Spleen (tissue), 11 donors: Measurements from ENCODE around the gene B3GNT9. TPM values are rescaled to one million over a fixed set of nuclear protein-coding genes. Genes with fewer than 3 reads are reported as not detected.
A peak's percentile ranks its signal among the peaks of the same experiment; 100 is the strongest.

ENCODE experiments used
- DNase-seq: peaks from one replicate; pipeline ENCODE4 v3.0.0-alpha.2; 2020
- H3K27ac ChIP-seq, 8 donors: fragments of 200-600 bp; sonication (generic) in 7 of 8; 1 replicate in 4 of 8; 2 replicates in 4 of 8; pipeline versions ENCODE4 v1.5.0 to v1.8.0; 2016 to 2021; ENCODE audit warnings: inconsistent platforms in 4 of 8, mild to moderate bottlenecking in 4 of 8, moderate library complexity in 1 of 8
- H3K27me3 ChIP-seq, 7 donors: fragments of 200-600 bp; sonication (generic) in 6 of 7; replicated peaks in 1 of 7; 1 replicate in 4 of 7; 2 replicates in 3 of 7; pipeline versions ENCODE4 v1.5.0 to v1.8.0; 2016 to 2021; ENCODE audit warnings: inconsistent platforms in 3 of 7, mild to moderate bottlenecking in 1 of 7
- H3K36me3 ChIP-seq, 6 donors: fragments of 200-600 bp; sonication (generic) in 5 of 6; 1 replicate in 4 of 6; 2 replicates in 2 of 6; pipeline versions ENCODE4 v1.5.0 to v1.8.0; 2016 to 2021; ENCODE audit warnings: inconsistent platforms in 2 of 6
- H3K4me1 ChIP-seq, 6 donors: fragments of 200-600 bp; sonication (generic) in 5 of 6; 1 replicate in 3 of 6; 2 replicates in 3 of 6; pipeline versions ENCODE4 v1.5.0 to v1.8.0; 2016 to 2021; ENCODE audit warnings: inconsistent platforms in 3 of 6
- H3K4me3 ChIP-seq, 8 donors: fragments of 200-600 bp; sonication (generic) in 7 of 8; 1 replicate in 4 of 8; 2 replicates in 4 of 8; pipeline versions ENCODE4 v1.5.0 to v1.8.0; 2016 to 2021; ENCODE audit warnings: inconsistent platforms in 4 of 8, mild to moderate bottlenecking in 4 of 8, moderate library complexity in 2 of 8
- H3K9me3 ChIP-seq, 8 donors: fragments of 200-600 bp; sonication (generic) in 7 of 8; 1 replicate in 4 of 8; 2 replicates in 4 of 8; pipeline versions ENCODE4 v1.5.0 to v1.8.0; 2016 to 2021; ENCODE audit warnings: inconsistent platforms in 4 of 8
- POLR2A ChIP-seq, 3 donors: fragments of 450-650 bp; IDR thresholded peaks; one replicate each; pipeline ENCODE4 v1.5.1; 2017; ENCODE audit warnings: antibody characterized with exemption in 3 of 3, mild to moderate bottlenecking in 1 of 3
- POLR2AphosphoS5 ChIP-seq, 3 donors: sonication (generic); formaldehyde crosslinking; IDR thresholded peaks; one replicate each; pipeline ENCODE4 v1.5.1; 2017; ENCODE audit warnings: antibody characterized with exemption in 3 of 3
- WGBS, 5 donors: extraction: QIAGEN DNeasy Blood & Tissue Kit in 3 of 5; methylation state at CpG; one replicate each; pipeline versions ENCODE4 v1.1.5 to v1.1.7; 2013 to 2018; 5-methylcytosine and 5-hydroxymethylcytosine counted together
- intact Hi-C: fragments of 100-400 bp; cut with DNase I; formaldehyde crosslinking; loops from one replicate; pipeline ENCODE4 v1.15.0; 2023; ENCODE audit warnings: low total_unique reads
- polyA plus RNA-seq, 3 donors: library from polyadenylated mRNA; stranded (reverse); fragments of 200-250 nt; gene quantifications; one replicate each; pipeline ENCODE4 v1.2.1, GENCODE V29; 2013
- total RNA-seq, 7 donors: library from RNA; depleted of rRNA in 3 of 7; stranded (reverse); fragments of >200 nt in 3 of 7; fragmentation: NEBNext Ultra II Directional in 4 of 7; extraction: Animal tissue kit (Norgen Biotek cat#: 25700) in 4 of 7; gene quantifications; one replicate each; pipeline versions ENCODE4 v1.1.0 to v1.2.1, GENCODE V29; 2016 to 2021
- TF ChIP-seq, protein P1 (sequence below), 11 experiments: fragments of 200-600 bp in 7 of 11; fragments of 450-650 bp in 4 of 11; sonication (generic) in 4 of 11; IDR thresholded peaks in 8 of 11; conservative IDR thresholded peaks in 3 of 11; 1 replicate in 7 of 11; 2 replicates in 4 of 11; pipeline versions ENCODE4 v1.4.0 to v1.8.0; 2016 to 2021; ENCODE audit warnings: antibody characterized with exemption in 11 of 11, inconsistent platforms in 4 of 11, mild to moderate bottlenecking in 1 of 11
- donor health status: healthy with polysubstance abuse.
- donor health status: DM: no; HTN: no; CAD: no; lungs with moderate emphysema.
- donor health status: DM: no; HTN: no; CAD: no.
- donor health status: Bipolar disorder and iron deficiency.
- donor health status: healthy.
- donor health status: DM: no; HTN: no; CAD: no.
- donor health status: DM: yes; HTN: yes; CAD: no.

B3GNT9 gene
- total and polyA plus RNA-seq, 10 donors = 2.0 to 15.3 (median 7.6) TPM

DNA sequence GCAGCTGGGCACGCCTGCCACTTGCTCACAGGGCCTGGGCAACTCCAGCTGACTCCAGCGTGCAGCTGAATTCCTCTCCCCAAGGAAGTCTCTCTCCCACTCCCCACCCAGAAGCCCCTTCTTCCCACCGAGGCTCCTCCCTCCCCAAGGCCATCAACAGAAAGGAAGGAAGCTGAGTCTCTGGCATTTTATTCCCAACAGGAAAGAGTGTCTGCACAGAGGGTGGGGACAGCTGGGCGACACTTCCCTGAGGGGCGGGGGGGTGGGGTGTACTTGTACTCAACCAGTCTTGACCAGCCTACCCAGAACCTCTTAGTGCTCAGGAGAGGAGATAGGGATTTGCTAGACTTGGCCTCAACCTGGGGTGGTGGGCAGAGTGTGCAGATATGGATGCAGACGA lies 39.2 kb upstream of the B3GNT9 start, which contains the start of gene EXOC3L1:
TSS of gene EXOC3L1 (minus strand) at position 96 of the 400 bp plus-strand sequence. CDS start 460 bp downstream, outside the sequence.
- peaks cover 0 to 34% (median 12%) of the 10 kb centered on the region in 6 donors for H3K36me3 ChIP-seq
- WGBS, 5 donors = 30 to 61% (median 46%) methylated on average over 6 of the region's 6 CpGs
- H3K4me3 ChIP-seq = peak within 1 kb of the TSS in 7 of 8 donors; percentile 29 to 69 (median 43)
- peak within 1 kb of the TSS in 7 of 8 donors; percentile 11 to 95 (median 74) for H3K27ac ChIP-seq
- H3K27me3 ChIP-seq = peaks cover 0 to 25% (median 0%) of the 10 kb centered on the region in 7 donors
- H3K9me3 ChIP-seq = no peaks in the 10 kb centered on the region
- intact Hi-C loops = no loop called here
- peaks cover 31 to 87% (median 59%) of the 10 kb centered on the region in 6 donors for H3K4me1 ChIP-seq
- TF ChIP-seq, protein P1, sequence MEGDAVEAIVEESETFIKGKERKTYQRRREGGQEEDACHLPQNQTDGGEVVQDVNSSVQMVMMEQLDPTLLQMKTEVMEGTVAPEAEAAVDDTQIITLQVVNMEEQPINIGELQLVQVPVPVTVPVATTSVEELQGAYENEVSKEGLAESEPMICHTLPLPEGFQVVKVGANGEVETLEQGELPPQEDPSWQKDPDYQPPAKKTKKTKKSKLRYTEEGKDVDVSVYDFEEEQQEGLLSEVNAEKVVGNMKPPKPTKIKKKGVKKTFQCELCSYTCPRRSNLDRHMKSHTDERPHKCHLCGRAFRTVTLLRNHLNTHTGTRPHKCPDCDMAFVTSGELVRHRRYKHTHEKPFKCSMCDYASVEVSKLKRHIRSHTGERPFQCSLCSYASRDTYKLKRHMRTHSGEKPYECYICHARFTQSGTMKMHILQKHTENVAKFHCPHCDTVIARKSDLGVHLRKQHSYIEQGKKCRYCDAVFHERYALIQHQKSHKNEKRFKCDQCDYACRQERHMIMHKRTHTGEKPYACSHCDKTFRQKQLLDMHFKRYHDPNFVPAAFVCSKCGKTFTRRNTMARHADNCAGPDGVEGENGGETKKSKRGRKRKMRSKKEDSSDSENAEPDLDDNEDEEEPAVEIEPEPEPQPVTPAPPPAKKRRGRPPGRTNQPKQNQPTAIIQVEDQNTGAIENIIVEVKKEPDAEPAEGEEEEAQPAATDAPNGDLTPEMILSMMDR (IDR thresholded peaks at IDR 0.05 in 8 of 11, conservative IDR thresholded peaks at IDR 0.05 in 3 of 11) = no peak
- TF ChIP-seq POLR2A (IDR thresholded peaks at IDR 0.05) = no peak
- TF ChIP-seq POLR2AphosphoS5 (IDR thresholded peaks at IDR 0.05) = peak in 2 of 3 donors; percentile 45 to 63
- DNase-seq = no peak

DNA sequence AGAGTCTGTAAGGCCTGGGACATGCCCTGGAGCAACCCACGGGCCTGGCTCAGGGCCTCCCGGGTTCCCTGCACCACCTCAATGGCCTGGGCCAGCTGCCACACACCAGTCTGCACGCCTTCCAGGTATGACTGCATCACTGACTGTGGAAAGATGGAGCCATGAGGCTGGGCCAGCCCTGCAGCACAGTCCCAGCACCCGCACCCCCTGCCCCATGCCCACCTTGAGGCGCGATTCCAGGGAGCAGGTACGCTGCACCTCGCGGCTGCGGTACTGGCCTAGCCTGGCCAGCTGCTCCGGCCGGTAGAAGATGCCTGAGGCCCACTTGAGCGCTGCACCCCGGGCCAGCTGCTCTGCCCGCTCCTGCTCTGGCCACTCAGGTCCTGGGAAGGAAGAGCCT lies 38.0 kb upstream of the B3GNT9 start:
- DNase-seq = no peak
- Histone ChIP-seq H3K4me1 (peaks cover 35 to 85% (median 61%) of the 10 kb centered on the region in 6 donors), H3K27ac (peak overlapping the region in 4 of 8 donors; percentile 21 to 95 (median 70)), H3K9me3 (no peaks in the 10 kb centered on the region), H3K27me3 (peaks cover 0 to 32% (median 0%) of the 10 kb centered on the region in 7 donors), H3K4me3 (peak overlapping the region in 6 of 8 donors; percentile 13 to 69 (median 44)), H3K36me3 (peaks cover 0 to 22% (median under 1%) of the 10 kb centered on the region in 6 donors)
- TF ChIP-seq POLR2A (IDR thresholded peaks at IDR 0.05) = no peak
- TF ChIP-seq POLR2AphosphoS5 (IDR thresholded peaks at IDR 0.05) = no peak
- TF ChIP-seq, protein P1 (IDR thresholded peaks at IDR 0.05 in 8 of 11, conservative IDR thresholded peaks at IDR 0.05 in 3 of 11) = no peak
- intact Hi-C loops = no loop called here
- WGBS, 5 donors = 78 to 97% (median 87%) methylated on average over 6 to 15 of the region's 15 CpGs

DNA sequence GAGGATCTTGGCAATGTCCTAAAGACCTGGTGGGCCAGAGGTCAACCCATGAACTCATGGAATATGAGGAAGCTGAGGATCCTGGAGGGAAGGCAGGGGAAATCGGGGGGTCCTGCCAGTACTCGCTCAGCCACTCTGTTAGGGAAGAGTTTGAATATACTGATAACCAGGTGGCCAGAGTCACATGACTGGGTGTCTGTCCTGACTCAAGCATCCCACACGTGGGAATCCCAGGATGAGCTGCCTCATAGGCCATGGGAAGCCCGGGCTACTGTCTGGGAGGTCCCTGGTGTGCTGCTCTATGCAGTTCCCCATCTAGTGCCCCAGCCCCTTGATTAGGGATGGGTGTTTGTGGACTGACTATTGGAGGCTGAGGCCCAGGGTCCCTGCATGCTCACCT lies 37.5 kb upstream of the B3GNT9 start:
- intact Hi-C loops = no loop called here
- peaks cover 0 to 17% (median 0%) of the 10 kb centered on the region in 6 donors for H3K36me3 ChIP-seq
- 47 to 82% (median 72%) methylated on average over 2 to 4 of the region's 4 CpGs for WGBS, 5 donors
- DNase-seq = no peak
- peak overlapping the region in 2 of 8 donors; percentile 21 to 95 for H3K27ac ChIP-seq
- peaks cover 31 to 82% (median 57%) of the 10 kb centered on the region in 6 donors for H3K4me1 ChIP-seq
- H3K27me3 ChIP-seq = peaks cover 0 to 32% (median 0%) of the 10 kb centered on the region in 7 donors
- peak overlapping the region in 5 of 8 donors; percentile 35 to 69 (median 46) for H3K4me3 ChIP-seq
- no peaks in the 10 kb centered on the region for H3K9me3 ChIP-seq
- TF ChIP-seq, protein P1 (IDR thresholded peaks at IDR 0.05 in 8 of 11, conservative IDR thresholded peaks at IDR 0.05 in 3 of 11) = no peak
- no peak for TF ChIP-seq POLR2A (IDR thresholded peaks at IDR 0.05)
- no peak for TF ChIP-seq POLR2AphosphoS5 (IDR thresholded peaks at IDR 0.05)

DNA sequence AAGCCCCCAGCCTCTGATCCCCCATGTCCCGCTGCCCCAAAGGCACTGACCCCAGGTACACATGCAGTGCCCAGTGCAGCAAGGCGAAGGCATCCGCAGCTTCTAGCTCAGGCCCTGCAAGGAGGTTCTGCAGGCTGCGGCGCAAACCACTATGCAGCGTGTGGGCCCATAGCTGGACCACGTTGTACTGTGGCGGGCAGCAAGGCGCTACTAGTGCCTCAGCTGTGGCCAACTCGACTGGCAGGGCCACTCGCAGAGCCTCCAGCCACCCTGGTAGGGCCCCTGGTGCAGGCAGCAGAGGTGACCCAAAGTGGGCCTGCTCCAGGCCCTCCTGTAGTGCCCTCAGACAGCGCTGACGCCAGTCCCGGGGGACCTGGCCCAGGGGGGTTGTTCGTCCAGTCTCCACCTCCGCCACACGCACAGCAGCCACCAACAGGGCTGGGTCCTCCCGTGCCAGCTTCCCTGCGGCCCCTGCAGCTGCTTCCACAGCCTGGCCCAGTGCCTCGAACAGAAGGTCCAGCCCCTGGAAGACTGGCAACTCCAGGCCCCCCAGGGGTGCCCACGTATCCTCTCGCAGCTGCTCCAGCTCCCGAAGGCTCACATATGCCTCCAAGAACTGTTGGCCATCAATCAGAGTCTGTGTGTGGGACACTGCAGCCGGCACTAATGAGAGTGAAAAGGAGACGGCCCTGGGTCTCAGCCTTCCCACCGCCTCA lies 36.5 kb upstream of the B3GNT9 start:
- Histone ChIP-seq H3K36me3 (peaks cover 0 to 12% (median 0%) of the 10 kb centered on the region in 6 donors), H3K9me3 (no peaks in the 10 kb centered on the region), H3K27me3 (peaks cover 0 to 32% (median 0%) of the 10 kb centered on the region in 7 donors), H3K27ac (peak overlapping the region in 2 of 8 donors; percentile 95 to 99), H3K4me1 (peaks cover 21 to 82% (median 55%) of the 10 kb centered on the region in 6 donors), H3K4me3 (no peak overlapping the region)
- no peak for DNase-seq
- intact Hi-C loops = no loop called here
- 85 to 90% (median 89%) methylated on average over 13 to 26 of the region's 26 CpGs for WGBS, 5 donors
- TF ChIP-seq, protein P1 (IDR thresholded peaks at IDR 0.05 in 8 of 11, conservative IDR thresholded peaks at IDR 0.05 in 3 of 11) = no peak
- TF ChIP-seq POLR2A (IDR thresholded peaks at IDR 0.05) (no peak), POLR2AphosphoS5 (IDR thresholded peaks at IDR 0.05) (no peak)
